ENCODE data around the gene XRCC6. TPM values are rescaled to one million over a fixed set of nuclear protein-coding genes. Genes with fewer than 3 reads are reported as not detected.

Gene XRCC6
- polyA plus RNA-seq, 3 donors, result 58.6 to 286 (median 267) TPM

DNA sequence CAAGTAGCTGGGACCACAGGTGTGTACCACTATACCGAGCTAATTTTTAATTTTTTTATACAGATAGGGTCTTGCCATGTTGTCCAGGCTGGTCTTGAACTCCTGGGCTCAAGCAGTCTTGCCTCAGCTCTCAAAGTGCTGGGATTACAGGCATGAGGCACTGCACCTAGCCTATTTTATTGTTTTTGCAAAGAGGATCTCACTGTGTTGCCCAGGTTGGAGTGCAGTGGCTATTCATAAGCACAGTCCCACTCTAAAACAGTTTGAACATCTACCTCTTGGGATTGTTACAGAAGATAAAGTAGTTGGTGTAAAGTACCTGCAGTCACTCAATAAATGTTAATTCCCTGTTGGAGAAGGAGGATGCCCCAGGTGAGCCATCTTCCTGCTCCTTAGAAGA, 29.1 kb downstream of the XRCC6 start:
- Histone ChIP-seq H3K36me3 (replicated peaks in 1 of 2; ENCODE audit: control insufficient read depth in 1 of 2, insufficient read depth in 2 of 2, low read length in 2 of 2) (peaks cover 90 to 95% of the 10 kb centered on the region in 2 donors), H3K4me1 (ENCODE audit: control insufficient read depth in 1 of 2, insufficient read depth in 2 of 2, low read length in 2 of 2) (no peaks in the 10 kb centered on the region), H3K4me2 (replicated peaks; ENCODE audit: extremely low read depth, low read length, poor library complexity, severe bottlenecking) (no peak overlapping the region), H4K20me1 (ENCODE audit: insufficient read depth, low read length) (peaks cover 13% of the 10 kb centered on the region), H3K27me3 (ENCODE audit: control insufficient read depth in 2 of 2, insufficient read depth in 2 of 2, low read length in 2 of 2) (no peaks in the 10 kb centered on the region), H2AFZ (ENCODE audit: insufficient read depth, low read depth, low read length, poor library complexity, severe bottlenecking) (no peak overlapping the region), H3K27ac (ENCODE audit: low read depth in 1 of 2, low read length in 2 of 2) (no peak overlapping the region), H3K79me2 (ENCODE audit: insufficient read depth, low read length) (peaks cover 3% of the 10 kb centered on the region), H3K9ac (ENCODE audit: insufficient read depth, low read length, poor library complexity, severe bottlenecking) (no peak overlapping the region), H3K4me3 (replicated peaks in 1 of 3; ENCODE audit: low read depth in 2 of 3, low read length in 3 of 3) (no peak overlapping the region), H3K9me3 (replicated peaks in 1 of 2; ENCODE audit: control insufficient read depth in 1 of 2, insufficient read depth in 1 of 2, low read length in 2 of 2) (no peaks in the 10 kb centered on the region)
- DNase-seq, result no peak
- Mint-ChIP-seq H3K36me3 (peaks cover 70 to 94% of the 10 kb centered on the region in 2 donors), H3K27me3 (ENCODE audit: low read depth in 3 of 3) (no peaks in the 10 kb centered on the region), H3K27ac (no peak overlapping the region), H3K4me1 (no peaks in the 10 kb centered on the region), H3K4me3 (no peak overlapping the region), H3K9me3 (no peaks in the 10 kb centered on the region)
- no CpG with 5 or more reads among the region's 1 CpG for WGBS (ENCODE audit: insufficient coverage)
- intact Hi-C loops (cut with micrococcal nuclease), result no loop called here
- no peak for TF ChIP-seq CTCF (IDR thresholded peaks at IDR 0.05)

- Mint-ChIP-seq H3K27ac (no peak overlapping the region), H3K9me3 (no peaks in the 10 kb centered on the region)
Measured at GRCh38 chr22:41650821-41651220, 29.7 kb downstream of the XRCC6 start.

More at GRCh38 chr22:41650821-41651220, 29.7 kb downstream of the XRCC6 start:
- peaks cover 90 to 95% of the 10 kb centered on the region in 2 donors for H3K36me3 ChIP-seq (replicated peaks in 1 of 2; ENCODE audit: control insufficient read depth in 1 of 2, insufficient read depth in 2 of 2, low read length in 2 of 2)
- H3K4me1 Mint-ChIP-seq, result no peaks in the 10 kb centered on the region
- peaks cover 3% of the 10 kb centered on the region for H3K79me2 ChIP-seq (ENCODE audit: insufficient read depth, low read length)
- peaks cover 73 to 94% of the 10 kb centered on the region in 2 donors for H3K36me3 Mint-ChIP-seq
- H3K4me1 ChIP-seq (ENCODE audit: control insufficient read depth in 1 of 2, insufficient read depth in 2 of 2, low read length in 2 of 2), result no peaks in the 10 kb centered on the region
- H3K9ac ChIP-seq (ENCODE audit: insufficient read depth, low read length, poor library complexity, severe bottlenecking), result no peak overlapping the region
- TF ChIP-seq CTCF (IDR thresholded peaks at IDR 0.05), result no peak
- no peak overlapping the region for H3K4me2 ChIP-seq (replicated peaks; ENCODE audit: extremely low read depth, low read length, poor library complexity, severe bottlenecking)
- H2AFZ ChIP-seq (ENCODE audit: insufficient read depth, low read depth, low read length, poor library complexity, severe bottlenecking), result no peak overlapping the region
- no peaks in the 10 kb centered on the region for H3K27me3 Mint-ChIP-seq (ENCODE audit: low read depth in 3 of 3)
- H3K4me3 Mint-ChIP-seq, result no peak overlapping the region
- WGBS (ENCODE audit: insufficient coverage), result 98% methylated on average over 11 of the region's 11 CpGs
- H3K4me3 ChIP-seq (replicated peaks in 1 of 3; ENCODE audit: low read depth in 2 of 3, low read length in 3 of 3), result no peak overlapping the region
- no peak for DNase-seq
- H3K9me3 ChIP-seq (replicated peaks in 1 of 2; ENCODE audit: control insufficient read depth in 1 of 2, insufficient read depth in 1 of 2, low read length in 2 of 2), result no peaks in the 10 kb centered on the region
- no peak overlapping the region for H3K27ac ChIP-seq (ENCODE audit: low read depth in 1 of 2, low read length in 2 of 2)
- intact Hi-C loops (cut with micrococcal nuclease), result no loop called here
- H4K20me1 ChIP-seq (ENCODE audit: insufficient read depth, low read length), result peaks cover 13% of the 10 kb centered on the region
- no peaks in the 10 kb centered on the region for H3K27me3 ChIP-seq (ENCODE audit: control insufficient read depth in 2 of 2, insufficient read depth in 2 of 2, low read length in 2 of 2)
